HG03025 (cell line): ENCODE results near the gene BTNL2.
"Not testable (repeated sequence)": the region's sequence is repeated elsewhere in the genome, so short reads cannot be mapped to it uniquely, and the experiment has no call there.

Experiments used
- ATAC-seq: cut with Tn5 transposase; IDR thresholded peaks from one replicate; pipeline ENCODE4 v1.9.1; 2021; ENCODE audit warnings: mild to moderate bottlenecking, moderate library complexity; ENCODE audit not compliant: unreplicated experiment, low FRiP score

Gene BTNL2

GRCh38 chr6:32371229-32371628, 35.8 kb downstream of the BTNL2 start:
- ATAC-seq: no peak

GRCh38 chr6:32370505-32370904, 36.5 kb downstream of the BTNL2 start:
- ATAC-seq: no peak

- ATAC-seq: no peak
Measured at GRCh38 chr6:32369660-32370059, 37.3 kb downstream of the BTNL2 start.

- ATAC-seq: no peak
Measured at GRCh38 chr6:32367644-32368043, 39.3 kb downstream of the BTNL2 start.

- not testable (repeated sequence) for ATAC-seq
Measured at GRCh38 chr6:32359225-32359624, 47.8 kb downstream of the BTNL2 start.

- ATAC-seq: not testable (repeated sequence)
Measured at GRCh38 chr6:32358548-32358947, 48.4 kb downstream of the BTNL2 start.

- ATAC-seq: no peak
Measured at GRCh38 chr6:32355018-32355417, 52.0 kb downstream of the BTNL2 start.

- ATAC-seq: no peak
Measured at GRCh38 chr6:32353348-32353747, 53.6 kb downstream of the BTNL2 start.
